Endodermal cell (in vitro differentiated cells): ENCODE data around the gene RANBP10. TPM values are rescaled to one million over a fixed set of nuclear protein-coding genes. Genes with fewer than 3 reads are reported as not detected.

Source experiments
- DNase-seq: peaks from one replicate; pipeline ENCODE4 v3.0.0-alpha.2; 2017
- H3K27ac ChIP-seq: 2 replicates; pipeline ENCODE4 v1.5.1; 2013; ENCODE audit warnings: mild to moderate bottlenecking, low read depth, low read length, moderate library complexity
- H3K27me3 ChIP-seq: 2 replicates; pipeline ENCODE4 v1.6.1; 2013; ENCODE audit warnings: mild to moderate bottlenecking, low read length, moderate library complexity; ENCODE audit not compliant: insufficient read depth, control insufficient read depth, poor library complexity, severe bottlenecking
- H3K36me3 ChIP-seq: 2 replicates; pipeline ENCODE4 v1.7.0; 2013; ENCODE audit warnings: mild to moderate bottlenecking, low read length, moderate library complexity; ENCODE audit not compliant: control insufficient read depth, insufficient read depth
- H3K4me1 ChIP-seq: one replicate; pipeline ENCODE4 v1.7.0; 2013; ENCODE audit warnings: low read length; ENCODE audit not compliant: control insufficient read depth, insufficient read depth
- H3K4me3 ChIP-seq: 2 replicates; pipeline ENCODE4 v1.5.1; 2013; ENCODE audit warnings: mild to moderate bottlenecking, low read length, moderate library complexity
- H3K9ac ChIP-seq: 2 replicates; pipeline ENCODE4 v1.6.1; 2013; ENCODE audit warnings: mild to moderate bottlenecking, low read length, moderate library complexity; ENCODE audit not compliant: poor library complexity, severe bottlenecking; ENCODE audit errors: extremely low read depth
- H3K9me3 ChIP-seq: 2 replicates; pipeline ENCODE4 v1.6.1; 2013; ENCODE audit warnings: mild to moderate bottlenecking, low read length, moderate library complexity; ENCODE audit not compliant: control insufficient read depth
- H3K27ac Mint-ChIP-seq: 2 replicates; pipeline ENCODE4 v1.8.0; 2020; ENCODE audit warnings: mixed read lengths
- H3K27me3 Mint-ChIP-seq: 2 replicates; pipeline ENCODE4 v1.8.0; 2021; ENCODE audit warnings: mild to moderate bottlenecking, mixed read lengths; ENCODE audit not compliant: insufficient read depth
- H3K36me3 Mint-ChIP-seq: 2 replicates; pipeline ENCODE4 v1.8.0; 2020; ENCODE audit warnings: low read depth, mixed read lengths
- H3K4me1 Mint-ChIP-seq: 2 replicates; pipeline ENCODE4 v1.8.0; 2020; ENCODE audit warnings: mixed read lengths
- H3K4me3 Mint-ChIP-seq: 2 replicates; pipeline ENCODE4 v1.8.0; 2020; ENCODE audit warnings: mild to moderate bottlenecking, moderate library complexity, mixed read lengths
- H3K9me3 Mint-ChIP-seq: 2 replicates; pipeline ENCODE4 v1.8.0; 2020; ENCODE audit warnings: mild to moderate bottlenecking, mixed read lengths
- WGBS, 2 experiments: methylation state at CpG; one replicate each; pipeline versions ENCODE4 v1.1.5 to v1.1.7; 2013; ENCODE audit warnings: missing lambda C conversion rate in 2 of 2, mixed read lengths in 1 of 2; ENCODE audit not compliant: insufficient coverage in 1 of 2, insufficient read length in 1 of 2; 5-methylcytosine and 5-hydroxymethylcytosine counted together
- total RNA-seq, 2 donors: library from RNA; stranded (reverse); fragmentation: NEBNext Ultra II Directional in 1 of 2; extraction: Animal tissue kit (Norgen Biotek cat#: 25700) in 1 of 2; gene quantifications; 2 replicates in 1 of 2; 3 replicates in 1 of 2; pipeline ENCODE4 v1.2.1, GENCODE V29; 2021
- TF ChIP-seq, protein P1 (sequence below): fragments of 200-600 bp; sonication (generic); conservative IDR thresholded peaks from 2 replicates; pipeline ENCODE4 v1.5.0; 2021; ENCODE audit warnings: antibody characterized with exemption, mild to moderate bottlenecking

Gene RANBP10
- total RNA-seq, 2 donors from 2014 or later: 19.2 to 22.5 TPM

DNA sequence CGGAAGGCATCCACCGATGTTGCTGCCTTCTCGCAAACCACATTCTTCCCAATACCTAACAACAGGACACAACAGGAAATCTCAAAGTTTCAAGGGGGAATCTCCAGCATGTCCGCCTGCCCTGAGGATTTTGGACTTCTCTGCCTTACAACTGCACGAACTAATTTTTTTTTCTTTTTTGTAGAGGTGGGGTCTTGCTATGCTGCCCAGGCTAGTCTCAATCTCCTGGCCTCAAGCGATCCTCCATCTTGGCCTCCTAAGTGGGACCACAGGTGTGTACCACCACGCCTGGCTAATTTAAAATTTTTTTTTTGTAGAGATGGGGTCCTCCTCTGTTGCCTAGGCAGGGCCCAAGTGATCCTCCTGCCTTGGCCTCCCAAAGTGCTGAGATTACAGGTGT, 130.4 kb downstream of the RANBP10 start:
- Mint-ChIP-seq H3K9me3 (no peaks in the 10 kb centered on the region), H3K27me3 (no peaks in the 10 kb centered on the region), H3K4me1 (no peaks in the 10 kb centered on the region), H3K36me3 (peaks cover 12% of the 10 kb centered on the region), H3K27ac (no peak overlapping the region), H3K4me3 (no peak overlapping the region)
- Histone ChIP-seq H3K4me3 (no peak overlapping the region), H3K27ac (no peak overlapping the region), H3K36me3 (peaks cover 3% of the 10 kb centered on the region), H3K27me3 (no peaks in the 10 kb centered on the region), H3K4me1 (no peaks in the 10 kb centered on the region), H3K9ac (no peak overlapping the region), H3K9me3 (no peaks in the 10 kb centered on the region)
- TF ChIP-seq, protein P1, sequence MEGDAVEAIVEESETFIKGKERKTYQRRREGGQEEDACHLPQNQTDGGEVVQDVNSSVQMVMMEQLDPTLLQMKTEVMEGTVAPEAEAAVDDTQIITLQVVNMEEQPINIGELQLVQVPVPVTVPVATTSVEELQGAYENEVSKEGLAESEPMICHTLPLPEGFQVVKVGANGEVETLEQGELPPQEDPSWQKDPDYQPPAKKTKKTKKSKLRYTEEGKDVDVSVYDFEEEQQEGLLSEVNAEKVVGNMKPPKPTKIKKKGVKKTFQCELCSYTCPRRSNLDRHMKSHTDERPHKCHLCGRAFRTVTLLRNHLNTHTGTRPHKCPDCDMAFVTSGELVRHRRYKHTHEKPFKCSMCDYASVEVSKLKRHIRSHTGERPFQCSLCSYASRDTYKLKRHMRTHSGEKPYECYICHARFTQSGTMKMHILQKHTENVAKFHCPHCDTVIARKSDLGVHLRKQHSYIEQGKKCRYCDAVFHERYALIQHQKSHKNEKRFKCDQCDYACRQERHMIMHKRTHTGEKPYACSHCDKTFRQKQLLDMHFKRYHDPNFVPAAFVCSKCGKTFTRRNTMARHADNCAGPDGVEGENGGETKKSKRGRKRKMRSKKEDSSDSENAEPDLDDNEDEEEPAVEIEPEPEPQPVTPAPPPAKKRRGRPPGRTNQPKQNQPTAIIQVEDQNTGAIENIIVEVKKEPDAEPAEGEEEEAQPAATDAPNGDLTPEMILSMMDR: no peak
- DNase-seq: no peak
- WGBS, 2 experiments: 97 to 100% methylated on average over 4 to 7 of the region's 7 CpGs

DNA sequence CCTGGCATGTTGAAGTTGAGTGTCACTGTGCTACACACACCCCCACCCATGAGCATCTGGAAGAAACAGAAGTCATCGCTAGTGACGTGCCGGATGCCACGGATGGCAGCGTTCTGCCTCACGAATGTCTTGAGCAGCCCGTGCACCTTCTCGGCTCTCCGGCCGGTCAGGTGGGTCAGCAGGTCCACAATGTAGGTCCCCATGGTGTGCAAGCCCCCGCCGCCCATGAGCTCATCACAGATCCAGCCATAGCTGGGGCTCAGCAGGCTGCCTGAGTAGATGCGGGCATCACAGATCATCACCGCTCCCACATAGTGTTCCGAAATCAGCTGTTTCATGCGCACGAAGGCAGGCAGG, 130.8 kb downstream of the RANBP10 start:
- no peak overlapping the region for H3K27ac Mint-ChIP-seq
- H3K9me3 ChIP-seq: no peaks in the 10 kb centered on the region
- H3K4me1 Mint-ChIP-seq: no peaks in the 10 kb centered on the region
- peaks cover 12% of the 10 kb centered on the region for H3K36me3 Mint-ChIP-seq
- no peak overlapping the region for H3K4me3 Mint-ChIP-seq
- WGBS, 2 experiments: 95% methylated on average over 16 to 17 of the region's 17 CpGs
- no peaks in the 10 kb centered on the region for H3K9me3 Mint-ChIP-seq
- H3K27me3 ChIP-seq: no peaks in the 10 kb centered on the region
- no peak overlapping the region for H3K9ac ChIP-seq
- no peak for DNase-seq
- no peak overlapping the region for H3K4me3 ChIP-seq
- TF ChIP-seq, protein P1: no peak
- no peak overlapping the region for H3K27ac ChIP-seq
- peaks cover 3% of the 10 kb centered on the region for H3K36me3 ChIP-seq
- no peaks in the 10 kb centered on the region for H3K27me3 Mint-ChIP-seq
- H3K4me1 ChIP-seq: no peaks in the 10 kb centered on the region

DNA sequence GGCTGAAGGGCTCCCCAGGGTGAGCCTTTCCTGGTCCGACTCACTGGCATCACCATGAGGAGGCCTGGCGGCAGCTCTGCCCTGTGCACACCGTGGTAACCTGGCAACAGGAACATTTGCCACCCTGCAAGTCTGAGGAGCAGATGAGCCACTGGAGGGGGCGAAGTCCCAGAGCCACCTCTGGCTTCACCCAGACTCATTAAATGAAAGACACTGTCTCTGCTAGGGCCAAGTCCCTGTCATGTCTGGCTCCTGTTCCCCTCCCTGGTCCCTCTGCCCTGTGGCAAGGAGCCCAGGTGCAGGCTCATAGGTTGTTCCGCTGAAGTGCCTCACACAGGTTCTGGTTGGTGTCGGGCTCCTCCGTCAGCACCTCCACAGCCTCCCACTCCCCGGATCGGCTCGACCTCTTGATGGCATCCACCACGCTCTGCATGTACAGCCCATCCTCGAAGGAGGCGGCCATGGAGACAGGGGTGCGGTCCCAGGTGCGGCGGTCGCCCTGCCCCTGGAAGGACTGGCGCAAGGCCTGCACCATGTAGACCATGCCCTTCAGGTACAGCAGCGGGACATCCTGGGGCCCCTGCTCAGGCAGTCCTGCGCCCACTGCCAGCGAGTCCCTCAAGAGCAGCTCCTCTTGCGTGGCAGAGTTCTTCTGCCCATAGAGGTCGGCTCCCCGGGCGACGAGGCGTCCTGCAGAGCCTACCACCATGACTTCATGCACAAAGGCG, 131.3 kb downstream of the RANBP10 start:
- Mint-ChIP-seq H3K36me3 (peaks cover 7% of the 10 kb centered on the region), H3K27ac (no peak overlapping the region)

More for the DNA sequence above, 131.3 kb downstream of the RANBP10 start:
- Histone ChIP-seq H3K4me3 (no peak overlapping the region), H3K9me3 (no peaks in the 10 kb centered on the region), H3K27me3 (no peaks in the 10 kb centered on the region), H3K36me3 (no peaks in the 10 kb centered on the region), H3K4me1 (no peaks in the 10 kb centered on the region), H3K9ac (no peak overlapping the region), H3K27ac (no peak overlapping the region)
- Mint-ChIP-seq H3K27me3 (no peaks in the 10 kb centered on the region), H3K4me3 (no peak overlapping the region), H3K4me1 (no peaks in the 10 kb centered on the region), H3K9me3 (no peaks in the 10 kb centered on the region)
- WGBS, 2 experiments: 95 to 97% methylated on average over 23 to 28 of the region's 28 CpGs
- DNase-seq: peak; percentile 44
- TF ChIP-seq, protein P1: no peak
